NB4 (cell line): ENCODE measurements around the gene PLA2G2A.
"Not testable (repeated sequence)": the region's sequence is repeated elsewhere in the genome, so short reads cannot be mapped to it uniquely, and the experiment has no call there.

Experiments
- DNase-seq: peaks from one replicate; pipeline ENCODE4 v3.0.0; 2010; ENCODE audit warnings: low read depth
- H3K4me3 ChIP-seq: one replicate; pipeline ENCODE4 v1.5.1; 2011; ENCODE audit warnings: mild to moderate bottlenecking, low read depth, low read length, moderate library complexity
- MYC ChIP-seq: IDR thresholded peaks from 2 replicates; pipeline ENCODE4 v1.6.1; 2011; ENCODE audit warnings: low read depth, low read length
- POLR2A ChIP-seq: IDR thresholded peaks from 2 replicates; pipeline ENCODE4 v1.6.1; 2011; ENCODE audit warnings: mild to moderate bottlenecking; ENCODE audit not compliant: insufficient read length; ENCODE audit errors: extremely low read depth
- TF ChIP-seq, protein P1 (sequence below): IDR thresholded peaks from one replicate; pipeline ENCODE4 v1.5.1; 2012; ENCODE audit warnings: low read depth, low read length
- TF ChIP-seq, protein P2 (sequence below): IDR thresholded peaks from 2 replicates; pipeline ENCODE4 v1.6.1; 2011; ENCODE audit warnings: low read depth, low read length

The PLA2G2A gene

DNA sequence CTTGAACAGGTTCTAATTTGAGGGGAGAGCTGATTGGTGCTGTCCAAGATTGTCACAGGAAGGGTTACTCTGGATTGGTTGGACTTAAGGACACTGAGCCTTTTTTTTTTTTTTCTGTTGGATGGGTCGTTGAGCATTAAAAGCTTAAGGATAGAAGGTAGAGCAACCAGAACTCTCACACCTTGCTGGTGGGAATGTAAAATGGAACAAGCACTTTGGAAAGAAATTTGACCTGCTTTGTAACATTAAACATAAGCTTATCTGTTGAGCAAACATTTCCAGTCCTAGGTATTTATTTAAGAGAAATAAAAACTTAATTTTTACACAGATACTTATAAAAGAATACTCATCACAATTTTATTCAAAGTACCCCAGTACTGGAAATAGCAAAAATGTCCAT is 29.8 kb upstream of the PLA2G2A start:
- no peak for DNase-seq
- H3K4me3 ChIP-seq, result no peak overlapping the region
- TF ChIP-seq MYC (no peak), POLR2A (no peak)
- TF ChIP-seq, protein P1, sequence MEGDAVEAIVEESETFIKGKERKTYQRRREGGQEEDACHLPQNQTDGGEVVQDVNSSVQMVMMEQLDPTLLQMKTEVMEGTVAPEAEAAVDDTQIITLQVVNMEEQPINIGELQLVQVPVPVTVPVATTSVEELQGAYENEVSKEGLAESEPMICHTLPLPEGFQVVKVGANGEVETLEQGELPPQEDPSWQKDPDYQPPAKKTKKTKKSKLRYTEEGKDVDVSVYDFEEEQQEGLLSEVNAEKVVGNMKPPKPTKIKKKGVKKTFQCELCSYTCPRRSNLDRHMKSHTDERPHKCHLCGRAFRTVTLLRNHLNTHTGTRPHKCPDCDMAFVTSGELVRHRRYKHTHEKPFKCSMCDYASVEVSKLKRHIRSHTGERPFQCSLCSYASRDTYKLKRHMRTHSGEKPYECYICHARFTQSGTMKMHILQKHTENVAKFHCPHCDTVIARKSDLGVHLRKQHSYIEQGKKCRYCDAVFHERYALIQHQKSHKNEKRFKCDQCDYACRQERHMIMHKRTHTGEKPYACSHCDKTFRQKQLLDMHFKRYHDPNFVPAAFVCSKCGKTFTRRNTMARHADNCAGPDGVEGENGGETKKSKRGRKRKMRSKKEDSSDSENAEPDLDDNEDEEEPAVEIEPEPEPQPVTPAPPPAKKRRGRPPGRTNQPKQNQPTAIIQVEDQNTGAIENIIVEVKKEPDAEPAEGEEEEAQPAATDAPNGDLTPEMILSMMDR, result no peak
- TF ChIP-seq, protein P2, sequence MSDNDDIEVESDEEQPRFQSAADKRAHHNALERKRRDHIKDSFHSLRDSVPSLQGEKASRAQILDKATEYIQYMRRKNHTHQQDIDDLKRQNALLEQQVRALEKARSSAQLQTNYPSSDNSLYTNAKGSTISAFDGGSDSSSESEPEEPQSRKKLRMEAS, result no peak

DNA sequence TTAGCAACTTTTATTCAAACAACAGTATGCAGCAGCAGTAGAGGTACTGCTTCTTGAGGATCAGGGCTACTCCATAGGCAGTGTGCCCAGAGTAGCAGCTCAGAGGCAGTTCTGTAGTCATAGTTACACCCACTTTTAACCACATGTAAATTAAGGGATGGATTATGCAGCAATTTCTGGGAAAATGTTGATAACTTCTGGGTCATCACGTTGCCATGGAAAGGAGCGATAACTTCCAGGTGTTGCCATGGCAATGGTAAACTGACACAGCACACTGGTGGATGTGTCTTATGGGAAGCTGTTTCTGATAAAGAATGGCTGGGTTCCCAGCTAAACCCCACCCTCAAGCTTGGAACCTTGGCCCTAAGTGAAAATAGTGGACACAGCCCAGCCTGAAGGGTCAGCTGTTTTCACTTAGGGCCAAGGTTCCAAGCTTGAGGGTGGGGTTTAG is 29.0 kb upstream of the PLA2G2A start:
- TF ChIP-seq MYC (no peak), POLR2A (no peak)
- TF ChIP-seq, protein P2, result no peak
- TF ChIP-seq, protein P1, result no peak
- H3K4me3 ChIP-seq, result no peak overlapping the region
- DNase-seq, result no peak

DNA sequence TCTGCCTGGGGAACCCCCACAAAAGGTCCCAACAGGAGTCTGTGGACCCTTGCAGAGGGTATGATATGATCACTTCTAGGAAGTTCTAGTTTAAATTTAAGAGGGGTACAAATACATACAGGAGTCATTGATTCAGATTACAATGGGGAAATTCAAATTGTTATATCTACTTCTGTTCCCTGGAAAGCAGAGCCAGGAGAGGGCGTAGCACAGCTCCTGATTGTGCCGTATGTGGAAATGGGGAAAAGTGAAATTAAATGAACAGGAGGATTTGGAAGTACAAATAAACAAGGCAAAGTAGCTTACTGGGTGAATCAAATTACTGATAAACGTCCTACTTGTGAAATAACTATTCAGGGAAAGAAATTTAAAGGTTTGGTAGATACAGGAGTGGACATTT is 19.4 kb upstream of the PLA2G2A start:
- H3K4me3 ChIP-seq, DNase-seq: not testable (repeated sequence)

DNA sequence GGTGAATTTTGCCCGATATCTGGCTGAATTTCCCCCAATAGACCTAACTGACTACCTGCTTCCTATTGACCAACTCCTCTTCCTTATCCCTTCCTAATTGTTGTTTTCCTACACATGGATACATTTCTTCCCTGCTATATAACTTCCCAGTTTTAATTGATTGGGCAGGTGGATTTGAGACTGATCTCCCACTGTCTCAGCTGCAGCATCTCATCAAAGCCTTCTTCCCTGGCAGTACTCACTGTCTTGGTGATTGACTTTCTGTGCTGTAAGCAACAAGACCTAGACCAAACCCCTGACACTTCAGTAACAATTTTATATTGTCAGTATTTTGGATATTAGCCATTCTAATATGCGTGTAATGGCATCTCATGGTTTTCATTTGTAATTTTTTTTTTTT is 11.3 kb upstream of the PLA2G2A start:
- TF ChIP-seq, protein P2, result no peak
- TF ChIP-seq, protein P1, result no peak
- no peak for TF ChIP-seq POLR2A
- no peak for TF ChIP-seq MYC
- no peak overlapping the region for H3K4me3 ChIP-seq
- DNase-seq, result no peak

DNA sequence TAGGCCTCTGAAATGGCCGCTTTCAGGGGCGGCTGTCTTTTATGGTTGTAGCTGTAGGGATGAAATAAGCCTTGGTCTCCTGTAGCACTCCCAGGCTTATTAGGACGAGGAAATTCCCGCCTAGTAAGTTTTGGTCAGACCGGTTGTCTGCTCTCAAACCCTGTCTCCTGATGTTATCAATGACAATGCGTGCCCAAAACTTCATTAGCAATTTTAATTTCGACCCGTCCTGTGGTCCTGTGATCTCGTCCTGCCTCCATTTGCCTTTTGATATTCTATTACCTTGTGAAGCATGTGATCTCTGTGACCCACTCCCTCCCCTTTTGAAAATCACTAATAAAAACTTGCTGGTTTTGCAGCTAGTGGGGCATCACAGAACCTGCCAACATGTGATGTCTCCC is 10.8 kb upstream of the PLA2G2A start:
- DNase-seq, H3K4me3 ChIP-seq: not testable (repeated sequence)

DNA sequence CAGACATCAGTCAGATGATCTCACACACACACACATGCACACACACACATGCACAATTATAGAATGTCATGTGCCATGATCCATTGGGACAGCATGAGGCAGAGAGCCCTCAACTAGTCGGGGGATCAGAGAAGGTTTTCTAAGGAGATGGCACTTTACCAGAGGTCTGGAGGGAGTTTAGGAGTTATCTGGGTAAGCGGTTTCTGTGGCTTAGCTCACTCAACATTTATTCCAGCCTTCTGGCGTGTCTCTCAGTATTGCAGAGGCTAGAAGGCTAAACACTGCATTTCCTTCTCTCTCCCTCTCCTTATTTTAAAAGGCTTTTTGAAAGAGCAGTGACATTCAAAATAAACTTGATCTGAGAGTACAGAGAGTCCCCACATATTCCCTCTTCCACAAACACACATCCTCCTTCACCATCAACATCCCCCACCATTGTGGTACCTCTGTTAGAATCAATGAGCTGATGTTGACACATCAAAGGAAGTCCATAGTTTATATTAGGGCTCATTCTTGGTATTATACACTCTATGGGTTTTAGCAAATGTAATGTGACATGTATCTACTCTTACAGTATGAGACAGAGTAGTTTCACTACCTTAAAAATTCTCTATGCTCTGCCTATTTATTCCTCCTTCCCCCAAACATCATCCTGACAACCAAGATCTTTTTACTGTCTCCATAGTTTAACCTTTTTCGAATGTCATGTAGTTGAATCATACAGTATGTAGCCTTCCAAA is 9.0 kb upstream of the PLA2G2A start:
- DNase-seq, result no peak
- no peak overlapping the region for H3K4me3 ChIP-seq
- no peak for TF ChIP-seq POLR2A
- TF ChIP-seq, protein P1, result no peak

DNA sequence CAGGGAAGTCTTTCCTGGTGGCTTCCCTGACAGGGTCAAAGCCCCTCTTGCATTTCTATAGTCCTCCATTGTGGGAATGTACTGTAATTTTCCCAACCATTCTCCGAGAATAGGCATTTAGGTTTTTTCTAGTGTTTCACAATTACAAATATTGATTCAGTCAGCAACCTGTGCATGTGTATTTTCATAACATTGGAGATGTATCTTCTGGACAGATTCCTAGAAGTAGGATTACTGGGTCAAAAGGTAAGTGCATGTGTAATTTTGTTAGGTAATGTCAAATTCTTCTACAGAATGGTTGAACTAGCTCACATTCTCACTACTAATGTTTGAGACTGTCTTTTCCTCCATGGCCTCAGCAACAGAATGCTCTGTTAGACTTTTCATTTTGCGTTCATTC is 8.3 kb upstream of the PLA2G2A start:
- H3K4me3 ChIP-seq, result no peak overlapping the region
- no peak for DNase-seq
- TF ChIP-seq, protein P1, result no peak
- TF ChIP-seq, protein P2, result no peak
- TF ChIP-seq MYC (no peak), POLR2A (no peak)

DNA sequence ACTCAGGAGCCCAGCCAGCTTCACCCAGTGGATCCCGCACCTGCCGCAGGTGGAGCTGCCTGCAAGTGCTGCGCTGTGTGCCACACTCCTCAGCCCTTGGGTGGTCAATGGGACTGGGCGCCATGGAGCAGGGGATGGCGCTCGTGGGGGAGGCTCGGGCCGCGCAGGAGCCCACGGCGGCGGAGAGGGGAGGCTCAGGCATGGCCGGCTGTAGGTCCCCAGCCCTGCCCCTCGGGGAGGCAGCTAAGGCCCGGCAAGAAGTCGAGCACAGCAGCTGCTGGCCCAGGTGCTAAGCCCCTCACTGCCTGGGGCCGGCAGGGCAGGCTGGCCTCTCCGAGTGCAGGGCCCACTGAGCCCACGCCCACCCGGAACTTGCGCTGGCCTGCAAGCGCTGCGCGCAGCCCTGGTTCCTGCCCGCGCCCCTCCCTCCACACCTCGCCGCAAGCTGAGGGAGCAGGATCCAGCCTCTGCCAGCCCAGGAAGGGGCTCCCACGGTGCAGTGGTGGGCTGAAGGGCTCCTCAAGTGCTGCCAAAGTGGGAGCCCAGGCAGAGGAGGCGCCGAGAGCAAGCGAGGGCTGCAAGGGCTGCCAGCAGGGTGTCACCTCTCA is 5.1 kb upstream of the PLA2G2A start:
- not testable (repeated sequence) for H3K4me3 ChIP-seq, DNase-seq
